MCF 10A (cell line): ENCODE data around the gene SH3TC2. TPM values are rescaled to one million over a fixed set of nuclear protein-coding genes. Genes with fewer than 3 reads are reported as not detected.

Experiments used
- BruUV-seq: library from RNA; stranded (reverse); fragments of 400-500 nt; replicated peaks from 2 replicates; lab custom pipeline; 2021; lab: Mats Ljungman, UMichigan
- CTCF ChIA-PET: fragments of 300-600 bp; sonication (Branson Sonifier 250); formaldehyde crosslinking; extraction: SDS; loops from one replicate; lab custom pipeline; 2021; ENCODE audit warnings: antibody characterized with exemption, inconsistent platforms; lab: Yijun Ruan, JAX
- POLR2A ChIA-PET: fragments of 300-600, 350-650 bp; sonication (Branson Sonifier 250); formaldehyde crosslinking; extraction: SDS; loops from one replicate; lab custom pipeline; 2020; ENCODE audit warnings: antibody characterized with exemption, inconsistent platforms; lab: Yijun Ruan, JAX
- DNase-seq: peaks from one replicate; pipeline ENCODE4 v3.0.0-alpha.2; 2018; ENCODE audit not compliant: unreplicated experiment
- H3K27ac Mint-ChIP-seq: one replicate; pipeline ENCODE4 v1.8.0; 2022; ENCODE audit warnings: mild to moderate bottlenecking, low read depth, mixed read lengths; ENCODE audit not compliant: unreplicated experiment
- H3K27me3 Mint-ChIP-seq: one replicate; pipeline ENCODE4 v1.8.0; 2022; ENCODE audit warnings: mixed read lengths; ENCODE audit not compliant: insufficient read depth, unreplicated experiment
- H3K36me3 Mint-ChIP-seq: one replicate; pipeline ENCODE4 v1.8.0; 2022; ENCODE audit warnings: mild to moderate bottlenecking, moderate library complexity, mixed read lengths; ENCODE audit not compliant: insufficient read depth, unreplicated experiment
- H3K4me1 Mint-ChIP-seq: one replicate; pipeline ENCODE4 v1.8.0; 2022; ENCODE audit warnings: mixed read lengths; ENCODE audit not compliant: insufficient read depth, unreplicated experiment
- H3K4me3 Mint-ChIP-seq: one replicate; pipeline ENCODE4 v1.8.0; 2022; ENCODE audit warnings: mild to moderate bottlenecking, moderate library complexity, mixed read lengths; ENCODE audit not compliant: unreplicated experiment
- H3K9me3 Mint-ChIP-seq: one replicate; pipeline ENCODE4 v1.8.0; 2022; ENCODE audit warnings: mixed read lengths; ENCODE audit not compliant: unreplicated experiment
- intact Hi-C: fragments of 100-400 bp; cut with micrococcal nuclease; formaldehyde crosslinking; loops from 2 replicates; pipeline ENCODE4 v1.14.1; 2022
- total RNA-seq: library from RNA; stranded (reverse); gene quantifications from 2 replicates; pipeline ENCODE4 v1.2.3, GENCODE V29; 2022
- TF ChIP-seq, protein P1 (sequence below): fragments of 200-600 bp; IDR thresholded peaks from one replicate; pipeline ENCODE4 v1.8.0; 2022; ENCODE audit warnings: antibody characterized with exemption, mild to moderate bottlenecking; ENCODE audit not compliant: unreplicated experiment

The SH3TC2 gene
- total RNA-seq, 1 experiment from 2014 or later = 6.2 TPM

DNA sequence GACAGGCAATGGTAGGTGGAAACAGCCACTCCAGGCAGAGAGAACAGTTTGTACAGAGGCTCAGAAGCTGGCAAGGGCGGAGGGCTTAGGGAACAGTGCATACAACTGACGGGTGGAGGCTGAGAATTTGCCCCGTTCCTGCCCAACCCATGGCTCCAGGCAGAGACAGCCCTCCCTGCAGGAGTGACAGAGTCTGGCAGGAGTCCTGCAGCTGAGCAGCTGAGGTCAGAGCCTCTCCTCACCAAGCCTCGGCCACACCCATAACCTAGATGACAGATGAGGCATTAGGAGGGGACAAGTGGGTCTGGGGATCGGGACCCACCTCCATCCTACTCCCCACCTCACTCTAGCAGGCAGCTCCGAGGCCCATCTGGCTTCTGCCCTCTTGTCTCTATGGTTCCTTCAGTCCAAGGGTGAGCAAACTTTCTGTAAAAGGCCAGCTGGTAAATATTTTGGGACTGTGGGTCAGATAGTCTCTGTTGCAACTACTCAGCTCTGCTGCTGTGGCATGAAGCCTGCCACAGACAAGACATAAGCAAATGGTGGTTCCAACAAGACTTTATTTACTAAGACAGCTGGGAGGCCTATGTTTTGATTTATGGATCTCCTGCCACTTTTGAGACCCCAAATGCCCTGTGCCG, 83.7 kb downstream of the SH3TC2 start:
- H3K9me3 Mint-ChIP-seq = no peaks in the 10 kb centered on the region
- H3K36me3 Mint-ChIP-seq = peaks cover 6% of the 10 kb centered on the region
- TF ChIP-seq, protein P1, sequence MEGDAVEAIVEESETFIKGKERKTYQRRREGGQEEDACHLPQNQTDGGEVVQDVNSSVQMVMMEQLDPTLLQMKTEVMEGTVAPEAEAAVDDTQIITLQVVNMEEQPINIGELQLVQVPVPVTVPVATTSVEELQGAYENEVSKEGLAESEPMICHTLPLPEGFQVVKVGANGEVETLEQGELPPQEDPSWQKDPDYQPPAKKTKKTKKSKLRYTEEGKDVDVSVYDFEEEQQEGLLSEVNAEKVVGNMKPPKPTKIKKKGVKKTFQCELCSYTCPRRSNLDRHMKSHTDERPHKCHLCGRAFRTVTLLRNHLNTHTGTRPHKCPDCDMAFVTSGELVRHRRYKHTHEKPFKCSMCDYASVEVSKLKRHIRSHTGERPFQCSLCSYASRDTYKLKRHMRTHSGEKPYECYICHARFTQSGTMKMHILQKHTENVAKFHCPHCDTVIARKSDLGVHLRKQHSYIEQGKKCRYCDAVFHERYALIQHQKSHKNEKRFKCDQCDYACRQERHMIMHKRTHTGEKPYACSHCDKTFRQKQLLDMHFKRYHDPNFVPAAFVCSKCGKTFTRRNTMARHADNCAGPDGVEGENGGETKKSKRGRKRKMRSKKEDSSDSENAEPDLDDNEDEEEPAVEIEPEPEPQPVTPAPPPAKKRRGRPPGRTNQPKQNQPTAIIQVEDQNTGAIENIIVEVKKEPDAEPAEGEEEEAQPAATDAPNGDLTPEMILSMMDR = no peak
- peaks cover 70% of the 10 kb centered on the region for H3K4me1 Mint-ChIP-seq
- BruUV-seq = TSS peak; percentile 84
- CTCF ChIA-PET = interaction anchor here (0.5 to 38.9 kb wide), 26 partner anchors 5 to 1965 kb away, joined by 3 to 1118 read pairs (median 4); partner anchors contain the start of gene ABLIM3
- POLR2A ChIA-PET = interaction anchor here (0.9 to 28.1 kb wide), 17 partner anchors 11 to 960 kb away, joined by 3 to 1127 read pairs (median 6); partner anchors contain the start of genes ADRB2 and SH3TC2
- H3K27ac Mint-ChIP-seq = peak overlapping the region; percentile 97
- DNase-seq = peak; percentile 95
- no peaks in the 10 kb centered on the region for H3K27me3 Mint-ChIP-seq
- intact Hi-C loops = loop anchor here (2.0 kb wide), 1 partner anchor 14 kb away; no protein-coding TSS in a partner anchor
- H3K4me3 Mint-ChIP-seq = peak overlapping the region; percentile 59

DNA sequence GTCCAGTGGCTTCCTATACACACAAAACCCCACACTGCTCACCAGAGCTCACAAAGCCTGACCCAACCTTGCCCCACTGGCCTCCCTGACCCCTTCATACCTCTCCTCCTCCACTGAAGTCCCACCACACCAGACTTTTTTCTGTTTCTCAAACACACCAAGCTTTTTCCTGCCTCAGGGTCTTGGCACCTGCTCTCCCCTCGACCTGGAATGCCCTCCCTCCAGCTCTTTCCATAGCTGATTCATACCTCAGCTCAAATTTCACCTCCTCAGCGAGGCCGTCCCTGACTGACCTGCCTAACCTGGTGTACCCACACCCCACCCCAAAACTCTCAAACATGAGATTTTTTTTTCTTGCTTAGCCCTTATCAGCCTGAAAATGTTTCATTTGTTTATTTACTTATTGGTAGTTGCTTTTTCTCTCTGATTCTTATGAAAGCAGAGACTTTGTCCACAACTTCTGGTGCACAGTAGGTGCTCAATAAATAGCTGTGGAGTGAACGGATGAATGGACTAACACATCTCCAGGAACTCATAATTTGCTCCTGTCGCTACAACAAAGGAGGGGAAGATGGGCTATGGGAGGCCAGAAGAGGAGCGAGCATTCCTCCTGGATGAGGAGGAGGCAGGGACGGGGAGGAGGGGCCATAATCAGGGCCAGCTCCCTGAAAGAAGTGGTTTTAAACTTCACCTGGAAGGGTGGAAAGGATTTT, 84.3 kb downstream of the SH3TC2 start:
- Mint-ChIP-seq H3K9me3 (no peaks in the 10 kb centered on the region), H3K27ac (peak overlapping the region; percentile 97), H3K27me3 (no peaks in the 10 kb centered on the region), H3K4me3 (peak overlapping the region; percentile 59), H3K36me3 (peaks cover 6% of the 10 kb centered on the region), H3K4me1 (peaks cover 70% of the 10 kb centered on the region)
- peak; percentile 85 for DNase-seq
- TF ChIP-seq, protein P1 = no peak
- ChIA-PET CTCF (interaction anchor here (0.6 to 38.9 kb wide), 23 partner anchors 4 to 1965 kb away, joined by 3 to 1118 read pairs (median 5); partner anchors contain the start of genes ABLIM3 and ADRB2), POLR2A (interaction anchor here (0.5 to 28.1 kb wide), 26 partner anchors 11 to 1341 kb away, joined by 3 to 1127 read pairs (median 4); partner anchors contain the start of genes ADRB2 and SH3TC2)
- BruUV-seq = TSS peak; percentile 90
- intact Hi-C loops = loop anchor here (2.0 kb wide), 1 partner anchor 14 kb away; no protein-coding TSS in a partner anchor

DNA sequence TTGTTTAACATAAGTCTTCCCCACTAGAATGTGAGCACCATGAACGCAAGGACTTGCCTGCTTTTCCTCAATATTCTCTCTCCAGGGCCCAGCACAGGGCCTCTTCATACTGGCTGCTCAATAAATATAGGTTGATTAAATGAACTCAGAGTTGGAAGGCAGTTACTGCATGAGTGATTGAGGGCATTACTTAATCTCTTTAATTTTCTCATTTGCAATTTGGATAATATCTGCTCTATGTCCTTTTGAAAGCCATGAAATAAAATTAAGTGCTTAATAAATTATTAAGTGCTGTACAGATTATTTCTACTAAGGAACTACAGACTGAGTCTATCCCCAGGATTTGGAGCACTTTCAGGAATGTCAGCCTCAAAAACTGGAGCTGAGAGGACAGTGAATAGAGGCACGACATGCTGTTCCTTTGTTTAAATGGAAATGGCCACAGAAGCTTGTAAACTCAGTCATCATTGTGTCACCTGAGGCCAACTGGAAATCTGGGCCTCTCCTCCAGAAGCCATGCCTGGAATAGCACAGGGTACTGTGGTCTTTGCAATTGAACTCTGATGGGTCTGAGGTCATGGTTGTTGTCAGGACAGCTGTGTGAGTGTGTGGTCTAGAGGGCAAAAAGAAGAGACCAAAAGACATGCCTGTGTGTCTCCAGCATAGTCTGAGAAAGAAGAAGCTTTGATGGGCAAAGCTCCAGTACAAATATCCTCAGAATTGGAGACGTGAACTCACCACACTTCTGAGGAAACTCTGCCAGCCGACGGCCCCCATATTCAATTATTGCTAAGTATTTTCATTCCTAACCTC, 86.1 kb downstream of the SH3TC2 start:
- ChIA-PET POLR2A (interaction anchor here (0.5 to 28.1 kb wide), 17 partner anchors 9 to 168 kb away, joined by 3 to 1127 read pairs (median 4); partner anchors contain the start of gene ADRB2), CTCF (interaction anchor here (0.6 to 38.9 kb wide), 17 partner anchors 2 to 411 kb away, joined by 3 to 1118 read pairs (median 4); partner anchors contain the start of genes ABLIM3 and ADRB2)
- TF ChIP-seq, protein P1 = no peak
- intact Hi-C loops = no loop called here
- no peaks in the 10 kb centered on the region for H3K27me3 Mint-ChIP-seq
- BruUV-seq = no TSS peak
- no peak overlapping the region for H3K4me3 Mint-ChIP-seq
- peak overlapping the region; percentile 97 for H3K27ac Mint-ChIP-seq
- peaks cover 6% of the 10 kb centered on the region for H3K36me3 Mint-ChIP-seq
- no peaks in the 10 kb centered on the region for H3K9me3 Mint-ChIP-seq
- H3K4me1 Mint-ChIP-seq = peaks cover 82% of the 10 kb centered on the region
- peak; percentile 62 for DNase-seq
